Common myeloid progenitor, CD34-positive (primary cell): ENCODE measurements around the gene MYOG.

Experiments used
- CTCF ChIA-PET: fragments of 350-600 bp; sonication (Branson Sonifier 250); formaldehyde crosslinking; loops from one replicate; lab custom pipeline; 2021; ENCODE audit warnings: antibody characterized with exemption; lab: Charles Lee
- POLR2A ChIA-PET: fragments of 350-600 bp; sonication (Branson Sonifier 250); formaldehyde crosslinking; loops from one replicate; lab custom pipeline; 2021; ENCODE audit warnings: antibody characterized with exemption; lab: Charles Lee
- DNase-seq, 3 donors: peaks; one replicate each; pipeline versions ENCODE4 v3.0.0 to v3.0.0-alpha.2; 2013
- H3K27ac ChIP-seq, 2 experiments: 1 replicate in 1 of 2; 2 replicates in 1 of 2; pipeline ENCODE4 v1.7.0; 2013; ENCODE audit warnings: inconsistent platforms in 2 of 2, low read length in 2 of 2, mild to moderate bottlenecking in 2 of 2, low read depth in 1 of 2, moderate library complexity in 1 of 2; ENCODE audit not compliant: severe bottlenecking in 2 of 2, insufficient read depth in 1 of 2, poor library complexity in 1 of 2
- H3K27me3 ChIP-seq, 5 experiments: replicated peaks in 2 of 5; 1 replicate in 3 of 5; 2 replicates in 2 of 5; pipeline versions ENCODE4 v1.6.1 to v1.7.0; 2013; ENCODE audit warnings: low read length in 4 of 5, mild to moderate bottlenecking in 2 of 5, moderate library complexity in 2 of 5, inconsistent platforms in 1 of 5; ENCODE audit not compliant: insufficient read depth in 5 of 5, control insufficient read depth in 4 of 5
- H3K36me3 ChIP-seq, 4 experiments: 1 replicate in 2 of 4; 2 replicates in 2 of 4; pipeline versions ENCODE4 v1.6.1 to v1.7.0; 2013; ENCODE audit warnings: low read length in 3 of 4, control low read depth in 1 of 4, mild to moderate bottlenecking in 1 of 4; ENCODE audit not compliant: control insufficient read depth in 4 of 4, insufficient read depth in 4 of 4
- H3K4me1 ChIP-seq, 4 experiments: 1 replicate in 3 of 4; 2 replicates in 1 of 4; pipeline versions ENCODE4 v1.6.1 to v1.7.1; 2013; ENCODE audit warnings: low read length in 3 of 4, mild to moderate bottlenecking in 3 of 4, control low read depth in 1 of 4, inconsistent platforms in 1 of 4, moderate library complexity in 1 of 4; ENCODE audit not compliant: control insufficient read depth in 4 of 4, insufficient read depth in 4 of 4; ENCODE audit errors: control extremely low read depth in 1 of 4
- H3K4me3 ChIP-seq, 7 experiments: 1 replicate in 4 of 7; 2 replicates in 3 of 7; pipeline versions ENCODE4 v1.5.1 to v1.7.0; 2013; ENCODE audit warnings: mild to moderate bottlenecking in 7 of 7, low read length in 6 of 7, moderate library complexity in 6 of 7, inconsistent platforms in 2 of 7, low read depth in 2 of 7, control low read depth in 1 of 7; ENCODE audit not compliant: insufficient read depth in 4 of 7, control insufficient read depth in 1 of 7; ENCODE audit errors: extremely low read depth in 1 of 7
- H3K9me3 ChIP-seq, 5 experiments: 1 replicate in 4 of 5; 2 replicates in 1 of 5; pipeline versions ENCODE4 v1.6.1 to v1.7.1; 2013; ENCODE audit warnings: low read length in 4 of 5, mild to moderate bottlenecking in 2 of 5, inconsistent platforms in 1 of 5, low read depth in 1 of 5, moderate library complexity in 1 of 5; ENCODE audit not compliant: control insufficient read depth in 4 of 5, insufficient read depth in 2 of 5; ENCODE audit errors: control extremely low read depth in 1 of 5
- WGBS: methylation state at CpG from one replicate; pipeline ENCODE4 v1.1.5; 2013; ENCODE audit not compliant: insufficient coverage; 5-methylcytosine and 5-hydroxymethylcytosine counted together

The MYOG gene

GRCh38 chr1:203072911-203073310 lies 12.9 kb downstream of the MYOG start:
- 91% methylated on average over 1 of the region's 3 CpGs for WGBS
- no peaks in the 10 kb centered on the region for H3K9me3 ChIP-seq
- H3K4me3 ChIP-seq: no peak overlapping the region
- peaks cover 0 to 32% (median 2%) of the 10 kb centered on the region in 5 experiments for H3K27me3 ChIP-seq
- no peak for DNase-seq
- ChIA-PET POLR2A (interaction anchor here (0.6 kb wide), 1 partner anchor 1444 kb away, joined by 3 read pairs; no protein-coding TSS in a partner anchor), CTCF (interaction anchor here (0.9 to 1.1 kb wide), 2 partner anchors 10 to 32 kb away, joined by 3 to 6 read pairs; no protein-coding TSS in a partner anchor)
- H3K4me1 ChIP-seq: peaks cover 1 to 40% (median 31%) of the 10 kb centered on the region in 4 experiments
- no peak overlapping the region for H3K27ac ChIP-seq
- no peaks in the 10 kb centered on the region for H3K36me3 ChIP-seq

DNA sequence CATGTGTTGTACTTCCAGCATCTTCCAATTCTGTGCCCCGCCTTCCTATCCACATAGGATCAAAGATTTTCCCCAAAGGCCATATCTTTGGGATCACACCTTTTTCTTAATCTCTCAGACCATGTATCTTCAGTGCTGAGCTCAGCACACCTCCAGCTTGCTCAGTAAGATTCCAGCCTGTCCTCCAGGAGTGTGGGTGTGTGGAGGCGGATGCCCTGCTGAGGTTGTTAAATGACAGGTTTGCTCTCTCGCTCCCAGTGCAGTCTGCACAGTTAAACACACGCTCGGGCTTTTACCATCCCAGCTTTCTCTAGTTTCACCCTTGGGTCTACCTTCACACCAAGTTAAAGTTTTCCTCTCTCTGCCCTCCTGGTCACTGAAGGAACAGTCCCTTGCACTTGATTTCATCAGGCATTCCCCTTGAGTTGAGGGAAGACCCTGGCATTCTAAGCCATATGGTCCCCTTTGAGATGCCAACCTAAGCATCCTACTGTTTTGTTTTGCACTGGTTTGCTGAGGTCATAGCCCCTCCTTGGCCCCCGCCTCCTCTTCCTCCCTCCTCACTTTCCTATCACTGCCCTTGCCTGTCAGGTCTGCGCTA lies 13.7 kb downstream of the MYOG start:
- H3K9me3 ChIP-seq: no peaks in the 10 kb centered on the region
- no peak overlapping the region for H3K4me3 ChIP-seq
- DNase-seq: no peak
- ChIA-PET POLR2A (no interaction called here), CTCF (interaction anchor here (0.8 kb wide), 1 partner anchor 19 kb away, joined by 3 read pairs; no protein-coding TSS in a partner anchor)
- H3K4me1 ChIP-seq: peaks cover 1 to 40% (median 31%) of the 10 kb centered on the region in 4 experiments
- no peaks in the 10 kb centered on the region for H3K36me3 ChIP-seq
- no peak overlapping the region for H3K27ac ChIP-seq
- WGBS: 96% methylated on average over 4 of the region's 7 CpGs
- peaks cover 0 to 31% (median 2%) of the 10 kb centered on the region in 5 experiments for H3K27me3 ChIP-seq

DNA sequence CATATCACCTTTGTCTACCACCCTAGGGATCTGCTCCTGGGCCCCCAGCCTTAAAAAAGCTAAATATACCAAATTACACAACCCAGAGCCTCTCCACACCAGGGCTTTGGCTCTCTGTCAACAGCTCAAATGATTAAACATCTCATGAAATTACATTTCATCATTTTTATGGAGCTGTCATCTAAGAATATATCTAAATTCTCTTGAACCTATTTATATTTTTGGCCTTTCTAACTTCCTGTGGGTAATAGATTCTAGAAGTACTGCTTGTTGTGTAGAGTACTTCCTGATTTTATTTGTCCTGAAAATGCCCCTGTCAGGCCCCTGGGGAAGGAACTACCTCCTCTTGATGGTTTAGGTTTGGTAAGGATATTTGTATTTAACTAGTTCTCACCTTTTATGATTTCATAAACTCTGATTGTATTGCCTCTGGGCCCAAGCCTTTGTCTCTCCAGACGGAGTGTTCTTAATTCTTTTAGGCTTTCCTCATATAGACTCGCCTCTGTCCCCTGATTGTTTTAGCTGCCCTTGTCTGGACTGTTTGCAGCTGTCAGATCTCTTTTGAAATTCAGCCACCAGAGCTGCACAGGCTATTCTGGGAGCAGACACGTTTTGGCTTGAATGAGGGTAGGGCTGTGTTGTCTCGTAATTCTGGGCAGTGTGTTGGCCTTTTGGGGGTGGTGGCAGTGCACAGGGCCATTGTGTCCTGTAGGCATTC lies 16.6 kb downstream of the MYOG start:
- no peaks in the 10 kb centered on the region for H3K9me3 ChIP-seq
- H3K4me3 ChIP-seq: no peak overlapping the region
- POLR2A ChIA-PET: no interaction called here
- DNase-seq: peak in 2 of 3 donors; percentile 54 to 55
- H3K36me3 ChIP-seq: no peaks in the 10 kb centered on the region
- H3K4me1 ChIP-seq: peaks cover 1 to 19% (median 15%) of the 10 kb centered on the region in 4 experiments
- 7% methylated on average over 2 of the region's 4 CpGs for WGBS
- CTCF ChIA-PET: interaction anchor here (0.7 to 2.6 kb wide), 6 partner anchors 15 to 49 kb away, joined by 3 to 11 read pairs (median 6); partner anchors contain the start of gene MYOG
- no peak overlapping the region for H3K27ac ChIP-seq
- peaks cover 0 to 16% (median 0%) of the 10 kb centered on the region in 5 experiments for H3K27me3 ChIP-seq

DNA sequence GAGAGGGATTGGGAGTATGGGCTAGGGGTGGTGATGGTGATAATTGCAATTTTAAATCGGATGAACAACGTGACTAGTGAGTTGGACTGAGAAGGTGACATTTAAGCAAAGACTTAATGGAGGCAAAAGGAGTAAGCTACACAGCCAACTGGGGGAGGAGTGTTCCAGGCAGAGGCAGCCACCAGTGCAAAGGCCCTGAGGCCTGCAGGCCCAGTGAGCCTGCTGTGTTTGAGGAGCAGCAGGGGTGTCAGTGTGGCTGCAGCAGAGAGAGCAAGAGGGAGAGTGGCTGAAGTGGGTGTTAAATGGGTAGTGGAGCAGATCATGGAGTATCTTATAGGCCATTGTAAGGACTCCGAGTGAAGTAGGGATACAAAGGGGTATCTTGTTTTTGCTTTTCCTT lies 18.8 kb downstream of the MYOG start:
- no peaks in the 10 kb centered on the region for H3K9me3 ChIP-seq
- DNase-seq: no peak
- WGBS: 100% methylated on average over 3 of the region's 3 CpGs
- no peak overlapping the region for H3K27ac ChIP-seq
- peaks cover 4 to 33% (median 20%) of the 10 kb centered on the region in 4 experiments for H3K4me1 ChIP-seq
- CTCF ChIA-PET: interaction anchor here (0.9 to 3.4 kb wide), 8 partner anchors 9 to 51 kb away, joined by 3 to 15 read pairs (median 5); no protein-coding TSS in a partner anchor
- peaks cover 0 to 6% (median 0%) of the 10 kb centered on the region in 5 experiments for H3K27me3 ChIP-seq
- POLR2A ChIA-PET: no interaction called here
- H3K36me3 ChIP-seq: no peaks in the 10 kb centered on the region
- H3K4me3 ChIP-seq: no peak overlapping the region

GRCh38 chr1:203065986-203066385 lies 19.8 kb downstream of the MYOG start:
- 100% methylated on average over 2 of the region's 2 CpGs for WGBS
- no peak overlapping the region for H3K27ac ChIP-seq
- H3K27me3 ChIP-seq: peaks cover 0 to 2% (median 0%) of the 10 kb centered on the region in 5 experiments
- H3K4me3 ChIP-seq: no peak overlapping the region
- H3K9me3 ChIP-seq: no peaks in the 10 kb centered on the region
- ChIA-PET POLR2A (no interaction called here), CTCF (interaction anchor here (0.9 to 3.4 kb wide), 8 partner anchors 8 to 52 kb away, joined by 3 to 15 read pairs (median 4); no protein-coding TSS in a partner anchor)
- DNase-seq: no peak
- H3K4me1 ChIP-seq: peaks cover 4 to 33% (median 20%) of the 10 kb centered on the region in 4 experiments
- H3K36me3 ChIP-seq: no peaks in the 10 kb centered on the region

DNA sequence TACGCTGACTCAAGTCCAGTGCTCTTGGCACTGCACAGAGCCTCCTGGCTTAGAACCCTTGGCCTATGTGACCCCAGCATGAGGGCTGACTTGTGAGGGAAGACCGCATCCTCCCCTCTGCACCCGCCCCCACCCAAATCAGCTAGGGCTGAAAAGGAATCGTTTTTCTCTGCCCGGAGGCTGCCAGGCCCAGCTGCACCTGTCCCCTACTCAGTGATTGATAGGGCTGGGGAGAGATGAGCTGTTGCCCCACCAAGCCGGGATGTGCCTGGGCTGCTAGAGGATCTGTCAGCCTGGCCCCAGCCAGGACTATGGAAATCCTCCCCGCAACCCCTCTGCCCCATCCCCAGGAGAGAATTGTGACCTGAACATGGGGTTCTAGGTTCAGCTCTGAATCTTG lies 20.6 kb downstream of the MYOG start:
- H3K9me3 ChIP-seq: no peaks in the 10 kb centered on the region
- no peak for DNase-seq
- ChIA-PET CTCF (interaction anchor here (1.4 to 3.4 kb wide), 4 partner anchors 12 to 25 kb away, joined by 3 to 15 read pairs (median 6); no protein-coding TSS in a partner anchor), POLR2A (no interaction called here)
- 99% methylated on average over 6 of the region's 7 CpGs for WGBS
- peaks cover 4 to 33% (median 20%) of the 10 kb centered on the region in 4 experiments for H3K4me1 ChIP-seq
- H3K36me3 ChIP-seq: no peaks in the 10 kb centered on the region
- no peak overlapping the region for H3K27ac ChIP-seq
- peaks cover 0 to 2% (median 0%) of the 10 kb centered on the region in 5 experiments for H3K27me3 ChIP-seq
- H3K4me3 ChIP-seq: no peak overlapping the region
